HG02870 (cell line): Measurements from ENCODE around the gene GDF7.

ENCODE experiments used
- ATAC-seq: cut with Tn5 transposase; IDR thresholded peaks from one replicate; pipeline ENCODE4 v1.9.1; 2021; ENCODE audit warnings: mild to moderate bottlenecking, moderate library complexity; ENCODE audit not compliant: unreplicated experiment

GDF7 gene

DNA sequence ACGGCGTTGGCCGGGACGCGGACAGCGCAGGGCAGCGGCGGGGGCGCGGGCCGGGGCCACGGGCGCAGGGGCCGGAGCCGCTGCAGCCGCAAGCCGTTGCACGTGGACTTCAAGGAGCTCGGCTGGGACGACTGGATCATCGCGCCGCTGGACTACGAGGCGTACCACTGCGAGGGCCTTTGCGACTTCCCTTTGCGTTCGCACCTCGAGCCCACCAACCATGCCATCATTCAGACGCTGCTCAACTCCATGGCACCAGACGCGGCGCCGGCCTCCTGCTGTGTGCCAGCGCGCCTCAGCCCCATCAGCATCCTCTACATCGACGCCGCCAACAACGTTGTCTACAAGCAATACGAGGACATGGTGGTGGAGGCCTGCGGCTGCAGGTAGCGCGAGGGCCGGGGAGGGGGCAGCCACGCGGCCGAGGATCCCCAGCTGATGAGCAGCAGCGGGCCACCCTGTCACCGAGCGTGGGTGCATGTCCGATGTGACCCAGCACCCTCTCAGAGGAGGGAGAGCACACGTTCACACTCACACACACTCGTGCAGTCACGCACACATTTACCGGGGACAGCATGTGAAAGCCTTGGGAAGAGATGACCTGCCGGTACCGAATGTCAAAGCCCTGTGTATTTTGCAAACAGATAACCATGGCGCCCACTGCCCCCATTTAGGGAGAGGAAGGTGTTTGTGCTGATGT is 4.2 kb downstream of the GDF7 start:
- no peak for ATAC-seq

- ATAC-seq, result no peak
Observed at GRCh38 chr2:20671736-20672080, 4.8 kb downstream of the GDF7 start.

DNA sequence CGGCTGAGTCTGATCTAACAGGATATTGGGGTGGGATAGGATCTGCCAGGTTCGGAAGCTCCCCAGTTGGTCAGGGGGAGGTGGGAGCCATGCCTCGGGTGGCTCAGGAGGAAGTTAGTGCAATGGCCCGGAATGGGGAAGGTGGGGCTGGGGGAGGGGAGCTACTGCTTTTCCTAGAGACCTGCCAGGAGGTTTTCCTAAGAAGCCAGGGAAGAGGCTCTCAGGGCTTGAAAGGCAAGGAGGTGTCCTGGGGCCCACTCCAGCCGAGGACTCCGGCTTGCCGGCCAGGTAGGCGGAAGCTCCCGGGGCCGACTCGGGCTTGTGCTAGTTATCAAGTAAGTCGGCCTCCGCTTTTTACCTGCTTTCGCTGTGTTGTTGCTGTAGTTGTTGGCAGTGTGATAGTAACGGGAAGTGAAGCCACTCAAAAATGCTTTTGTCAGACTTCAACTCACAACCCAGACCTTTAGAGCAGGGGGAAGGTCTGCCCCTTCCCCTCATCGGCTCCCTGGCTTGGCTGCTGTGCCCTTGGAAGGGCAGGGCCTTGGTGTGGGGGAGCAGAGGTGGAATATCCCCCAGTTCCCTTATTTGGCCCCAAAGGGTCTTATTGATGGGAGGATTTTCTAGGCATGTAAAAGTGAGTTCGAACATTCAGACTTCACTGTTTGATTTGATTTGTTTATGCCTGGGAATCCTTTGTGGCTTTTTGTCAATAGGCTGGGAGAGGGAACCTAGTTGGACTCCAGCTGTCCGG is 5.4 kb downstream of the GDF7 start:
- ATAC-seq, result no peak

DNA sequence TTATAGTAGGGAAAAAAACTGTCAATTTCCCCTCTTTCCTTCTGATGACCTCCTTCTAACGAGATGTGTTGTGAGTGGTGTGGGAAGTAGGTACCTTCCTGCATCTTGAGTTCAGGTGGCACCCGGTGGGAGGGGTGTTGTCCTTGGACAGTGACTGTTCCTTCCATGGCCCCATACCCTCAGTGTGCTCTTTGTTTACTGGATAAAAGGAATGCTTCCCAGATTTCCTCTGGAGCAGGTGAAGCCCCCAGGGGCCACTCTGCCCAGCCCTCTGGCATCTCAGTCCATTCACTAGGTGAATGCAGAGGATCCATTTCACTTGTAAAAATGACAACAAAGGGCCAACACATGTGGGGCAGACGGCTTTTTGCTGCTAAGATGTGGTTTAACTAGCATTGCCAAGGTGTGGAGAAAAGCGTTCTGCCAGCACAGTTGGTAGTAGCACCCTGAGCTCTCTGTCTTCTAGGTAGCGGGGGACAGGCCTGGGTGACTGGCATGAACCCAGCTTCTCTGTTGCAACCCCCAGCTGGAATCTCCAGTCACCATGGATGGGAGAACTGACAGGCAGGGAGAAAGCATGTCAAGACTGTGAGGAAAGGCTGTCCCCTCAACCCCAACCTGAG is 6.9 kb downstream of the GDF7 start:
- ATAC-seq, result no peak

- no peak for ATAC-seq
Observed at GRCh38 chr2:20674309-20674965, 7.5 kb downstream of the GDF7 start.

DNA sequence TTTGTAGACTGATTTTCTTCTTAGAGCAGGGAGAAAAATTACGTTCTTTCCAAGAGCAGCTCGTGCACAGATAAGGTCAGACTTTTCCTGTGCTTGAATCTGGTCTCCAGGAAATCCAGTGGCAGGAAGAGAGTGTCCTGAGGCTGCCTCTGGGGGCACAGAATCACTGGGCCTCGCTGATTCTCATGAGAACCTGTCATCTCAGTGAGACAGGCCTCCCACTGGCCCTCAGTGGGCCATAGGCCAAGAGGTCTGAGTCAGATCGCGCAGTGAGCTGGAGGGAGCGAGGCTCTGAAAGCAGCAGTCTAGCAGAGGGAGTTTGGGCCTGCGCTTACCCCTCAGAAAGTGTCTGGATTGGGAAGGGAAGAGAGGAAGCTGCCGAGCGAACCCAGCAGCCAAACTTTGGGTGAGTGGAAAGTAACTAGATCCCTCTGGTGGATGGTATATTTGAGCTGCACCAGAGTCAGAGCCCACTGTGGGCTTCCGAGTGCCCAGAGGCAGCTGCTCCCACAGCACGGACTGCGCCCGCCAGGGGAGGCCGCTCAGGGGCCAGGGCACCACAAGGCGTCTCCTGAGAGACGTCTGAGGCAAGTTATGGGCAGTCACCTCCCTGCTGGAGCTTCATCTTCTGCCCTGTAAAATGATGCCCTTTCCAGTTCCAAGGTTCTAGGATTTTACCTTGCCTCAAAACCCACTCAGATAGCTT is 8.2 kb downstream of the GDF7 start:
- no peak for ATAC-seq

DNA sequence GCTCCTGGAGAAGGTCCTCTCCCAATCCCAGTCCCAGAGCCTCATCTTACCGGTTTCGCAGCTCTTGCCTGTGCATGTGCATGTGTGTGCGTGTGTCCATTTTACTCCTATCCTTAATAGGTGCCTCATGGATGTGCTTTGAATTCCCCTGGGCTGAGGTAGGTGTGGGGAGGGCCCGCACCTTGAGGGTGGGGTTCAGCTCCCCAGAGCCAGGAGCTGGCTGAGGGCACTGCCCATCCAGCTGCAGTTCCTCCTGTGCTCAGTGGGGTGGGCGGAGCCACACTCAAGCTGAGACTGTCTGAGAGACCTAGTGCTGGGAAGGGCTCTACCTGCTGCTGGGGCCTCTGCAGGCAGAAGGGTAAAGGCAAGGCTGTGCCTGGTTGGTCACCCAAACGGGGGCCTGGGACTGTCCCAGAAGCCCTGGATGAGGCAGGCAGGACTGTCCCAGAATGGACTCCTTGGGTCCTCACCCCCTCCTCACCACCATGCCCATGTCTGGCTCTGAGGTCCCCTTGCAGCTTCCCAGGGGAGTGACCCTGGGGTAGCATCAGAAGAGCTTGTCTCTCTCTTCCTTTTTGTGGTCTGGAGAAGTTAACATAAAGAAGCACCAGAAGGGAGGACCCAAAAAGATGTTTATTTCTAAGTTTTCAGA is 8.9 kb downstream of the GDF7 start:
- peak; percentile 40 for ATAC-seq

DNA sequence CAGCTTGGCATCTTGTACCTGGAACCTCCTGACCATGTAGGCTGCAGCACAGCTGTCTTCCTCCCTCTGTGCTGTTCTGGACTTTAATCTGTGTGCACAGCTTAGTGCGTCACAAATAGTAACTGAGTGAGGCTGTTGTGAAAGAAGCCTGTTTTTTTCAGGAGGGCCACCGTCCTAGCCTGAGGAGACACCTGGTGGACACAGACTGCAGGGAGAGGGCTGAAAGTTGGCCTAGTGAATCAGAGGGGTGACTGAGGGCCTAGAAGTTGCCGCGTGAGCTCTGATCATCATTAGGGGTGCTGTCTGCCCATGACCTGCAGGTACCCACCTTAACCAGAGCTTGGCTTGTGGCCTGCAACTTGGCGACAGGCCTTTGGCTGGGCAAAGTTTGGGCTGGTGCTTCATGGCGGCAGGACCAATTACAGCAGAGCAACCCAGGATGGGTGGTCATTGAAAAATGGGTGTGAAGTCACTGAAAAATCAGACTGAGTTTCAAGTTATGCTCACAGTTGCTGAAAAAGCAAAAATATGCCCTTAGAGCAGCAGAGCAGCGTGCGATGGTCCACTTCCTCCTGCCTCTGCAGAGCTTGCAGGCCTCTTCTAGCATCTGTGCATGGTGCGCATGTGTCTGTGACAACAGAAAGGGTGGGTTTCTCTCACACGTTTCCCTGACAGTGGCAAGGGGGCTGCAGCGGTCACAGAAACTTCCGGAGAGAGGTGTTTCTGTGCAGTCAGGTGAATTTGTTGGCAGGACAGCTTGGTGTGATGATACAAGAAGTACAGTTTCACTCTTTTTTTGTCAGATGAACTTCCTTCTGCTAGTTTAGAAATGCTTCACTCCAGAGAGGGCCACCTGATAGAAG is 9.6 kb downstream of the GDF7 start:
- ATAC-seq, result peak; percentile 65

- peak; percentile 28 for ATAC-seq
Observed at GRCh38 chr2:20677301-20678085, 10.5 kb downstream of the GDF7 start.

GRCh38 chr2:20678086-20678395 is 11.1 kb downstream of the GDF7 start:
- no peak for ATAC-seq

DNA sequence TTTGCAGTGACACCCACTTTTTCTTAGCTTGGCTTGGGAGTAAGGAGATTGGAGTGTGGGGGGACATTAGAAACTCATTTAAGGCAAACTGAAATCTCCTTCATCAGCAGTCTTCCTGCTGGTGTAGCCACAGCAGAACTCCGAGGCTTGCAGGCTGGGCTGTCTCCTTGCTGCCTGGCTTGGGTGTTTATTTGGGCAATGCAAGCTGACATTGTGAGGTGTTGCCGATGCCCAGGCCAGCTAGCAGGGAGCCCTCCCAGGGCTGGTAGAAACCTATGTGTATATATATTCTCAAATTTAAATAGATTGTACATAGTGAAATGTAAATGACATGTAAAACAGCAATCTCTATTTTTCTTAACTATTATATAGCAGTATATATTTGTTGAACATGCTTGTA is 11.8 kb downstream of the GDF7 start:
- ATAC-seq, result no peak

DNA sequence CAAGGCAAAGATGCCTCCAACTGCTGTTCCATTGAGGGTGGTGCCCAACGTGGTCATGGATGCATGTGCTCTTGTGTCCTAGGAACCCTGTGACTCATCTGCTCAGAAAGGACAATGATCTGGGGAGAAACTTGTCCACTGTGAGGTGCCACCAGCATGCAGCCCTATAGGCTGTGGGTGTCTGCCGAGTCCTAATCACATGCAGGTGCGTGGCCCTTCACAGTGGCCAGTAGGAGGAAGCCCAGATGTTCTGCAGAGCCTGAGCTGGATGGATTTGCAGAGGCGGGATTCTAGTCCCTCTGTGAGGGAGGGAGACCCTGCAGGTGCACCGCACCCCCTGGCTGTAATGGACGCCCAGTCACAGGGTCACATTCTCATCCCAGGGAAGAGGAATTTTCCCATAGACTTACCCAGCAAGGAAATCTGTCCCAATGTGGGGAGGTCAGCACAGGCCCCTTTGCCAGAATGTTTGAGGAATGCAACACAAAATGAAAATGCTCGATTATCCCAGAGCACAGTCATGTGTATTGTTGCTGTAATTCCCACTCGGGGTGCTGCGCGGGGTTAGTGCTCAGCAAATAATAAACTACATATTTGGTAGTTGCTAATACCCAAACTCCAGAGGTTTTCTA is 13.9 kb downstream of the GDF7 start:
- no peak for ATAC-seq

- ATAC-seq, result no peak
Observed at GRCh38 chr2:20682167-20682920, 15.4 kb downstream of the GDF7 start.

GRCh38 chr2:20684581-20685063 is 17.7 kb downstream of the GDF7 start:
- ATAC-seq, result no peak

DNA sequence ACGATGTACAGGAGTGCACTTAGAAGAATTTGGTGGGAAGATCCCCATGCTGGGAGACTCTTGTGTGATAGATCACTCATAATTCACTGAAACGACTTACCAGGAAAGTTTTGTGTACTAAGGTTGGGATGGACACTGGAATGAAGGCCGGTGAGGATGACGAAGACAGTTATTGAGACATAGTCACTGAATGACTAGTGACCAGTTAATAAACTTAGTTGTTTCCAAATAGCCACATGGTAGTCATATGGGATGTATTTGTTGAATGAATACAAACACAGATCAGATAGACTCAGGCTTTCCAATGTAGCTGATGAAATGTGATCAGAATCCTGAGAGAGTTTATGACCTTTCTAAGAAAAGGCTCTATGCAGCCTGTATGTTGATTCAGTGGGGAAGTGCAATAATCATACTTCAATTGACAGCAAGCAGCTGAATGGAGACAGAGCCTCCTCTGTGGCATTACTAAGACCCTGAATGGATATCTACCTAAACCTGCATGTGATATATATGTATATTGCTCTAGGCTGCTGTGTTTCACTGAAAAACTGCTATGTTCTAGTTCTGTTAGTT is 20.4 kb downstream of the GDF7 start:
- no peak for ATAC-seq

DNA sequence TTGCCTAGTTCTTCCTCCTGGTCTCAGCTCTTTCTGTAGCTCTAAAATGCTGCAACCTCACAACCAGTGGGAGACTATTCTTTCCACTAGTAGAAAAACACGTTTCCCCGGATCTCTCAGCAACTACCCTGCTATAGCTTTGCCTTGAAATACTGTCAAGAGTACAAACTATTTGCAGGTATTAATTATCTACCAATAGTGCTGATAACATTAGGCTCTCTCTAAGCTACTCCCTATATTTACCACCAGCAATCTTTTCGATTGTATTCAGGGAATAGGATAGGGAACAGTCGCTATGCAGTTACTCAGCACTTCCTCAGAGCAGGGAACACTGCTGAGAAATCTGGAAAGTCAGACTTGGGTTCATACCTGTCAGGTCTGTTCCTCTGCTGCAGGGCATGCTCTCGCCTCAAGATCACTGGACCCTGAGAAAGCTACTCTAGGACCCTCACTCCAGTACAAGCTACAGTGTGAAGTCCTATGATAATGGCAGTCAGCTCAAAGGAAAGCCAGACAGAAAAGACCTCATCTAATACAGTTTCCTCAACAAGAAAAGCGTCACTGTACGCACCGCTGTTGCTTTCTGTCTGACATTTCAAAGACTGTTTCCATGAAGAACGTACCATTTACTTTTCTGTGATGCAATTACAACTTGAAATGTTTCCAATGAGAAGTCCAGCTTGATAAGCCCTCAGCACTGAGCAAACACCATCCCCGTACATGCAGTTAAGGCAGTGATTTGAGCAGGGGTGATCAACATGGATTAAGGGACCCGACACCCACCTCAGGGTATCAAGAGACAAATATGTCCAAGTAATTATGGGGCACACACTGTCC is 22.7 kb downstream of the GDF7 start:
- no peak for ATAC-seq
